A549 (cell line): ENCODE results near the gene AJAP1. TPM values are rescaled to one million over a fixed set of nuclear protein-coding genes. Genes with fewer than 3 reads are reported as not detected.

Source experiments
- ATAC-seq, 2 experiments: fragments of 200-7000 bp in 1 of 2; fragments of >200 bp in 1 of 2; cut with Nextera tagmentation in 1 of 2; cut with Tn5 transposase in 1 of 2; 3 replicates each; pipeline versions ENCODE4 v1.8.0 to v1.9.1; 2018 to 2020; ENCODE audit warnings: mild to moderate bottlenecking in 1 of 2, moderate library complexity in 1 of 2
- CTCF ChIA-PET: fragments of 300-600 bp; sonication (Branson Sonifier 250); formaldehyde crosslinking; extraction: SDS; loops from one replicate; lab custom pipeline; 2021; ENCODE audit warnings: antibody characterized with exemption, inconsistent platforms; lab: Yijun Ruan, JAX
- POLR2A ChIA-PET: fragments of 350-600 bp; formaldehyde crosslinking; extraction: SDS; loops from one replicate; lab custom pipeline; 2021; ENCODE audit warnings: antibody characterized with exemption, inconsistent platforms; lab: Yijun Ruan, JAX
- DNase-seq, 2 experiments: peaks; one replicate each; pipeline versions ENCODE4 v3.0.0 to v3.0.0-alpha.2; 2011 to 2016; ENCODE audit warnings: low read depth in 1 of 2, low spot score in 1 of 2
- FAIRE-seq: peaks from 2 replicates; lab custom pipeline; 2011; peaks lifted over from hg19 to GRCh38; lab: Jason Lieb, UNC
- H3K27ac ChIP-seq, 2 experiments: fragments of >200 bp; sonication (Bioruptor Twin); formaldehyde crosslinking; 3 replicates each; pipeline ENCODE4 v1.5.1; 2016 to 2017
- H3K4me1 ChIP-seq: fragments of >200 bp; sonication (Bioruptor Twin); formaldehyde crosslinking; 3 replicates; pipeline ENCODE4 v1.6.1; 2016
- H3K4me2 ChIP-seq: fragments of >200 bp; sonication (Bioruptor Twin); formaldehyde crosslinking; 3 replicates; pipeline ENCODE4 v1.6.1; 2016
- H3K4me3 ChIP-seq: fragments of >200 bp; sonication (Bioruptor Twin); formaldehyde crosslinking; 3 replicates; pipeline ENCODE4 v1.5.1; 2016
- H3K9me3 ChIP-seq: fragments of >200 bp; sonication (Bioruptor Twin); formaldehyde crosslinking; 3 replicates; pipeline ENCODE4 v1.6.1; 2016
- ATOH8 ChIP-seq: fragments of 250-450 bp; sonication (Bioruptor Pico); IDR thresholded peaks from 2 replicates; pipeline ENCODE4 v1.5.0; 2020; ENCODE audit warnings: low read depth, mild to moderate bottlenecking, moderate library complexity
- CBX2 ChIP-seq: fragments of 200-600 bp; sonication (generic); IDR thresholded peaks from 2 replicates; pipeline ENCODE4 v1.6.1; 2016; ENCODE audit warnings: low read depth, mild to moderate bottlenecking, borderline replicate concordance
- CBX8 ChIP-seq: fragments of 200-600 bp; sonication (generic); IDR thresholded peaks from 2 replicates; pipeline ENCODE4 v1.6.1; 2016
- CEBPB ChIP-seq, 2 experiments: fragments of >200 bp in 1 of 2; sonication (Bioruptor Twin) in 1 of 2; formaldehyde crosslinking in 1 of 2; IDR thresholded peaks; 2 replicates each; pipeline ENCODE4 v1.6.1; 2012 to 2016
- CHD4 ChIP-seq: fragments of 200-600 bp; sonication (generic); IDR thresholded peaks from 2 replicates; pipeline ENCODE4 v1.6.1; 2016; ENCODE audit warnings: antibody characterized with exemption, mild to moderate bottlenecking, borderline replicate concordance
- E2F6 ChIP-seq: IDR thresholded peaks from 2 replicates; pipeline ENCODE4 v1.6.1; 2012; ENCODE audit warnings: low read depth, borderline replicate concordance
- EHF ChIP-seq: fragments of 250-450 bp; sonication (Bioruptor Pico); IDR thresholded peaks from 2 replicates; pipeline ENCODE4 v1.5.0; 2020; ENCODE audit warnings: mild to moderate bottlenecking
- EHMT2 ChIP-seq: fragments of 200-600 bp; sonication (generic); IDR thresholded peaks from 2 replicates; pipeline ENCODE4 v1.6.1; 2016; ENCODE audit warnings: antibody characterized with exemption, low read depth, mild to moderate bottlenecking, moderate library complexity
- ELK1 ChIP-seq: fragments of 150-350 bp; IDR thresholded peaks from 2 replicates; pipeline ENCODE4 v1.6.1; 2014; ENCODE audit warnings: low read depth, mild to moderate bottlenecking, low read length
- FOXS1 ChIP-seq: fragments of 250-450 bp; sonication (Bioruptor Pico); IDR thresholded peaks from 2 replicates; pipeline ENCODE4 v1.5.0; 2020; ENCODE audit warnings: mild to moderate bottlenecking, moderate library complexity
- GATA3 ChIP-seq: IDR thresholded peaks from 2 replicates; pipeline ENCODE4 v1.6.1; 2012; ENCODE audit warnings: borderline replicate concordance
- HEYL ChIP-seq: fragments of 250-450 bp; sonication (Bioruptor Pico); IDR thresholded peaks from 2 replicates; pipeline ENCODE4 v1.8.0; 2021; ENCODE audit warnings: mild to moderate bottlenecking, moderate library complexity
- HOXB5 ChIP-seq: fragments of 250-450 bp; sonication (Bioruptor Pico); IDR thresholded peaks from 2 replicates; pipeline ENCODE4 v1.5.0; 2020; ENCODE audit warnings: mild to moderate bottlenecking, moderate library complexity
- JUN ChIP-seq, 2 experiments: fragments of >200 bp; sonication (Bioruptor Twin); formaldehyde crosslinking; IDR thresholded peaks; 2 replicates in 1 of 2; 3 replicates in 1 of 2; pipeline ENCODE4 v1.6.1; 2016 to 2017
- JUNB ChIP-seq: fragments of >200 bp; sonication (Bioruptor Twin); formaldehyde crosslinking; IDR thresholded peaks from 2 replicates; pipeline ENCODE4 v1.6.1; 2016
- KDM1A ChIP-seq: fragments of 200-600 bp; sonication (generic); IDR thresholded peaks from 2 replicates; pipeline ENCODE4 v1.6.1; 2016; ENCODE audit warnings: low read depth, mild to moderate bottlenecking
- MAX ChIP-seq: IDR thresholded peaks from 2 replicates; pipeline ENCODE4 v1.6.1; 2012
- NFE2L2 ChIP-seq: fragments of 150-350 bp; conservative IDR thresholded peaks from 2 replicates; pipeline ENCODE4 v1.6.1; 2014; ENCODE audit warnings: low read length
- PBX3 ChIP-seq: IDR thresholded peaks from 2 replicates; pipeline ENCODE4 v1.6.1; 2012
- POLR2AphosphoS2 ChIP-seq: conservative IDR thresholded peaks from 2 replicates; pipeline ENCODE4 v1.6.1; 2012; ENCODE audit warnings: low read length, improper control_type of control experiment, inconsistent platforms
- RFX5 ChIP-seq: fragments of 450-650 bp; IDR thresholded peaks from 2 replicates; pipeline ENCODE4 v1.7.1; 2014; ENCODE audit warnings: antibody characterized with exemption, mild to moderate bottlenecking, moderate library complexity
- RNF2 ChIP-seq: fragments of 200-600 bp; sonication (generic); IDR thresholded peaks from 2 replicates; pipeline ENCODE4 v1.6.1; 2016; ENCODE audit warnings: low read depth, mild to moderate bottlenecking, antibody characterized with exemption, moderate library complexity, borderline replicate concordance
- TP53 ChIP-seq: fragments of 250-450 bp; sonication (Bioruptor Pico); IDR thresholded peaks from 2 replicates; pipeline ENCODE4 v1.5.0; 2021; ENCODE audit warnings: mild to moderate bottlenecking, moderate library complexity
- USF2 ChIP-seq: fragments of 450-650 bp; IDR thresholded peaks from 2 replicates; pipeline ENCODE4 v1.6.1; 2014; ENCODE audit warnings: antibody characterized with exemption
- ZFP36 ChIP-seq: fragments of 450-650 bp; IDR thresholded peaks from 2 replicates; pipeline ENCODE4 v1.6.1; 2014; ENCODE audit warnings: borderline replicate concordance; ENCODE audit not compliant: partially characterized antibody
- WGBS: methylation state at CpG from one replicate; pipeline ENCODE4 v1.1.6; 2017; ENCODE audit errors: missing lambda C conversion rate; 5-methylcytosine and 5-hydroxymethylcytosine counted together
- polyA plus RNA-seq, 4 experiments: library from polyadenylated mRNA; depleted of rRNA in 3 of 4; stranded (reverse); fragments of >200 nt; fragmentation: RNase III in 1 of 4; extraction: RNeasy Plus Mini Kit Qiagen cat#74134 plus additional on column Dnase treatment in 1 of 4; gene quantifications; 2 replicates in 3 of 4; 3 replicates in 1 of 4; pipeline ENCODE4 v1.2.3, GENCODE V29; 2011 to 2017
- TF ChIP-seq, protein P1 (sequence below): fragments of >200 bp; sonication (Bioruptor Twin); formaldehyde crosslinking; IDR thresholded peaks from 3 replicates; pipeline ENCODE4 v1.6.1; 2016

The AJAP1 gene
- polyA plus RNA-seq, 2 of the 4 experiments (the other 2 are of a cell fraction): not detected

DNA sequence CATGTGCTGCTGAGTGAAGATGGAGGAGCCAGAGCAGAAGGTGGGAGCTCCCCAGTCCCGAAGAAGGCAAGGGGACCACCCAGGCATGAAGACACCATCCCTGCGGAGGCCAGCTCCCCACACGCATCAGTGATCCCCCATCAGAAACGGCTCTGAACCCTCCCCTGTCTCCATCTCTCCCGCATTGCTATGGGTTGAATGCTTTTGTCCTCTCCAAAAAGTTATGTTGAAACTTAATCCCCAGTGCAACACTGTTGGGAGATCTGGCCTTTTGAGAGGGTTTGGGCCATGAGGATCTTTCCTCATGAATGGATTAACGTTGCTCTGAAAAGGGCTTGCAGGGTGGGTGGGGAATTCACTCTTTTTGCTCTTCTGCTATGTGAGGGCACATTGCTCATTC lies 147.6 kb downstream of the AJAP1 start:
- FAIRE-seq: no peak
- Histone ChIP-seq H3K9me3 (no peaks in the 10 kb centered on the region), H3K4me3 (no peak overlapping the region), H3K4me2 (no peak overlapping the region), H3K4me1 (no peaks in the 10 kb centered on the region), H3K27ac (no peak overlapping the region)
- 23% methylated on average over 5 of the region's 6 CpGs for WGBS
- POLR2A ChIA-PET: no interaction called here
- CTCF ChIA-PET: no interaction called here
- no peak for TF ChIP-seq PBX3
- TF ChIP-seq CHD4: no peak
- no peak for TF ChIP-seq TP53
- TF ChIP-seq EHF (CRISPR knock-in tag): no peak
- TF ChIP-seq GATA3: no peak
- TF ChIP-seq ZFP36: no peak
- TF ChIP-seq MAX: no peak
- no peak for TF ChIP-seq USF2
- TF ChIP-seq FOXS1 (CRISPR knock-in tag): no peak
- no peak for TF ChIP-seq JUNB
- TF ChIP-seq CBX8: no peak
- TF ChIP-seq RFX5: no peak
- no peak for TF ChIP-seq POLR2AphosphoS2
- TF ChIP-seq ATOH8 (CRISPR knock-in tag): no peak
- TF ChIP-seq HOXB5 (CRISPR knock-in tag): no peak
- DNase-seq: no peak
- no peak for ATAC-seq

- TF ChIP-seq FOXS1 (CRISPR knock-in tag) (no peak), POLR2AphosphoS2 (no peak), HOXB5 (CRISPR knock-in tag) (no peak), CBX2 (no peak), KDM1A (no peak), RNF2 (no peak), EHMT2 (no peak)
- TF ChIP-seq, all 56 proteins: peak for 0
- H3K4me1 ChIP-seq: no peaks in the 10 kb centered on the region
- POLR2A ChIA-PET: no interaction called here
- H3K27ac ChIP-seq: no peak overlapping the region
- no peaks in the 10 kb centered on the region for H3K9me3 ChIP-seq
- CTCF ChIA-PET: no interaction called here
- H3K4me2 ChIP-seq: no peak overlapping the region
- ATAC-seq: no peak
- no peak for DNase-seq
- H3K4me3 ChIP-seq: no peak overlapping the region
- no peak for FAIRE-seq
Measured at GRCh38 chr1:4803335-4803734, 148.9 kb downstream of the AJAP1 start.

DNA sequence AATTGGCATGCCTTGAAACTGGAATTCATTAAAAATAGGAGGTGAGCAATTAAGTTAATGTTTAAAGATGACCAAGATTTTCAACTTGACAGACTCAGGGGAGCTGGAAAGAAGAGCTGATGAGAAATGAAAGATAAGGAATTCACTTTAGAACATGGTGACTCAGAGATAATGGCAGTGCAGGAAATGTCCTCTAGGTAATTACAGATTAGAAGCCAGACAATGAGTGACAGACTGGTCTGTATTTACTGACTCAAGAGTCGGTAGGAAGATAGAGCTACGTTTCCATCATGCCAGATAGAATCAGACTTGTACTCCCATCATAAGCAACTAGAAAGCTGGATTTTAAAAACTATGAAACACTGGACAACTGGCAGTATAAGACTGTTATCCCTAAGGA lies 151.6 kb downstream of the AJAP1 start:
- FAIRE-seq: no peak
- POLR2A ChIA-PET: no interaction called here
- Histone ChIP-seq H3K9me3 (no peaks in the 10 kb centered on the region; the same call in 2 of the 3 replicates), H3K27ac (no peak overlapping the region), H3K4me2 (no peak overlapping the region), H3K4me3 (no peak overlapping the region), H3K4me1 (no peaks in the 10 kb centered on the region)
- 0% methylated on average over 2 of the region's 2 CpGs for WGBS
- no peak for ATAC-seq
- no peak for DNase-seq
- CTCF ChIA-PET: no interaction called here
- TF ChIP-seq HEYL (CRISPR knock-in tag) (no peak), E2F6 (no peak), NFE2L2 (no peak), ELK1 (no peak), CEBPB (IDR thresholded peaks at IDR 0.05) (no peak), ATOH8 (CRISPR knock-in tag) (no peak), JUN (IDR thresholded peaks at IDR 0.05) (no peak)
- TF ChIP-seq, protein P1, sequence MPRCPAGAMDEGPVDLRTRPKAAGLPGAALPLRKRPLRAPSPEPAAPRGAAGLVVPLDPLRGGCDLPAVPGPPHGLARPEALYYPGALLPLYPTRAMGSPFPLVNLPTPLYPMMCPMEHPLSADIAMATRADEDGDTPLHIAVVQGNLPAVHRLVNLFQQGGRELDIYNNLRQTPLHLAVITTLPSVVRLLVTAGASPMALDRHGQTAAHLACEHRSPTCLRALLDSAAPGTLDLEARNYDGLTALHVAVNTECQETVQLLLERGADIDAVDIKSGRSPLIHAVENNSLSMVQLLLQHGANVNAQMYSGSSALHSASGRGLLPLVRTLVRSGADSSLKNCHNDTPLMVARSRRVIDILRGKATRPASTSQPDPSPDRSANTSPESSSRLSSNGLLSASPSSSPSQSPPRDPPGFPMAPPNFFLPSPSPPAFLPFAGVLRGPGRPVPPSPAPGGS: no peak
